HL-60 (cell line): ENCODE measurements around the gene MZT1.

Source experiments
- GABPA ChIP-seq: IDR thresholded peaks from 2 replicates; pipeline ENCODE4 v1.6.1; 2012; ENCODE audit warnings: low read depth
- POLR2AphosphoS5 ChIP-seq: IDR thresholded peaks from 2 replicates; pipeline ENCODE4 v1.6.1; 2012; ENCODE audit warnings: low read depth
- REST ChIP-seq: IDR thresholded peaks from 2 replicates; pipeline ENCODE4 v1.6.1; 2012; ENCODE audit warnings: low read depth; ENCODE audit not compliant: insufficient replicate concordance
- TF ChIP-seq, protein P1 (sequence below): IDR thresholded peaks from one replicate; pipeline ENCODE4 v1.5.1; 2011; ENCODE audit warnings: low read length, control low read depth, inconsistent platforms; ENCODE audit not compliant: insufficient read depth

GRCh38 chr13:72698164-72698563, 29.3 kb downstream of the MZT1 start:
- TF ChIP-seq GABPA (no peak), REST (no peak), POLR2AphosphoS5 (no peak)
- TF ChIP-seq, protein P1, sequence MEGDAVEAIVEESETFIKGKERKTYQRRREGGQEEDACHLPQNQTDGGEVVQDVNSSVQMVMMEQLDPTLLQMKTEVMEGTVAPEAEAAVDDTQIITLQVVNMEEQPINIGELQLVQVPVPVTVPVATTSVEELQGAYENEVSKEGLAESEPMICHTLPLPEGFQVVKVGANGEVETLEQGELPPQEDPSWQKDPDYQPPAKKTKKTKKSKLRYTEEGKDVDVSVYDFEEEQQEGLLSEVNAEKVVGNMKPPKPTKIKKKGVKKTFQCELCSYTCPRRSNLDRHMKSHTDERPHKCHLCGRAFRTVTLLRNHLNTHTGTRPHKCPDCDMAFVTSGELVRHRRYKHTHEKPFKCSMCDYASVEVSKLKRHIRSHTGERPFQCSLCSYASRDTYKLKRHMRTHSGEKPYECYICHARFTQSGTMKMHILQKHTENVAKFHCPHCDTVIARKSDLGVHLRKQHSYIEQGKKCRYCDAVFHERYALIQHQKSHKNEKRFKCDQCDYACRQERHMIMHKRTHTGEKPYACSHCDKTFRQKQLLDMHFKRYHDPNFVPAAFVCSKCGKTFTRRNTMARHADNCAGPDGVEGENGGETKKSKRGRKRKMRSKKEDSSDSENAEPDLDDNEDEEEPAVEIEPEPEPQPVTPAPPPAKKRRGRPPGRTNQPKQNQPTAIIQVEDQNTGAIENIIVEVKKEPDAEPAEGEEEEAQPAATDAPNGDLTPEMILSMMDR = no peak
